HepG2 (cell line): ENCODE results near the gene RPUSD4. TPM values are rescaled to one million over a fixed set of nuclear protein-coding genes. Genes with fewer than 3 reads are reported as not detected.

Experiments
- ATAC-seq: fragments of 200-7000 bp; cut with Tn5 transposase; 3 replicates; pipeline ENCODE4 v1.9.1; 2020; ENCODE audit warnings: mild to moderate bottlenecking, moderate library complexity
- BruUV-seq: library from RNA; stranded (reverse); fragments of 400-500 nt; replicated peaks from 2 replicates; lab custom pipeline; 2021; lab: Mats Ljungman, UMichigan
- CTCF ChIA-PET: fragments of 300-600 bp; formaldehyde crosslinking; extraction: SDS; loops from one replicate; lab custom pipeline; 2021; ENCODE audit warnings: low total read pairs, inconsistent platforms, low intra/inter-chr PET ratio; lab: Yijun Ruan, JAX
- POLR2A ChIA-PET: fragments of 350-600 bp; sonication (Branson Sonifier 250); formaldehyde crosslinking; loops from one replicate; lab custom pipeline; 2020; ENCODE audit warnings: antibody characterized with exemption, inconsistent platforms; lab: Yijun Ruan, JAX
- DNase-seq: peaks from one replicate; pipeline ENCODE4 v3.0.0-alpha.2; 2015; ENCODE audit warnings: low spot score
- FAIRE-seq: peaks from 3 replicates; lab custom pipeline; 2011; peaks lifted over from hg19 to GRCh38; lab: Jason Lieb, UNC
- H2AFZ ChIP-seq: one replicate; pipeline ENCODE4 v1.6.1; 2011; ENCODE audit warnings: low read length, inconsistent platforms
- H3K27ac ChIP-seq: fragments of 300-600 bp; 3 replicates; pipeline ENCODE4 v1.8.0; 2011; ENCODE audit warnings: mixed run types, mild to moderate bottlenecking, mixed read lengths, low read length, inconsistent platforms; ENCODE audit not compliant: insufficient read depth; ENCODE audit errors: extremely low read length
- H3K27me3 ChIP-seq, 2 experiments: fragments of 200-600 bp in 1 of 2; 2 replicates in 1 of 2; 3 replicates in 1 of 2; pipeline versions ENCODE4 v1.6.0 to v1.8.0; 2011; ENCODE audit warnings: low read length in 2 of 2, mild to moderate bottlenecking in 2 of 2, moderate library complexity in 2 of 2, inconsistent platforms in 1 of 2; ENCODE audit not compliant: insufficient read depth in 2 of 2, control insufficient read depth in 1 of 2
- H3K36me3 ChIP-seq, 2 experiments: fragments of 200-600 bp in 1 of 2; replicated peaks in 1 of 2; 2 replicates in 1 of 2; 3 replicates in 1 of 2; pipeline versions ENCODE4 v1.5.1 to v1.8.0; 2011; ENCODE audit warnings: low read length in 2 of 2, inconsistent platforms in 1 of 2; ENCODE audit not compliant: insufficient read depth in 2 of 2, control insufficient read depth in 1 of 2
- H3K4me1 ChIP-seq: 2 replicates; pipeline ENCODE4 v1.5.1; 2012; ENCODE audit warnings: low read length, inconsistent platforms; ENCODE audit not compliant: insufficient read depth
- H3K4me2 ChIP-seq: 2 replicates; pipeline ENCODE4 v1.6.0; 2011; ENCODE audit warnings: low read depth, low read length, inconsistent platforms
- H3K4me3 ChIP-seq, 3 experiments: fragments of 200-600 bp in 1 of 3; sonication (generic), shearing (Covaris generic) in 1 of 3; replicated peaks in 1 of 3; 2 replicates each; pipeline ENCODE4 v1.5.1; 2011 to 2016; ENCODE audit warnings: low read length in 3 of 3, inconsistent platforms in 2 of 3, low read depth in 2 of 3, mild to moderate bottlenecking in 2 of 3, control low read depth in 1 of 3, mixed read lengths in 1 of 3; ENCODE audit not compliant: insufficient read depth in 1 of 3
- H3K79me2 ChIP-seq: one replicate; pipeline ENCODE4 v1.6.1; 2011; ENCODE audit warnings: low read length, inconsistent platforms; ENCODE audit not compliant: insufficient read depth
- H3K9ac ChIP-seq: 2 replicates; pipeline ENCODE4 v1.6.0; 2011; ENCODE audit warnings: mild to moderate bottlenecking, low read depth, low read length, inconsistent platforms; ENCODE audit not compliant: insufficient read depth
- H3K9me3 ChIP-seq: 2 replicates; pipeline ENCODE4 v1.5.1; 2012; ENCODE audit warnings: mild to moderate bottlenecking, low read length
- H4K20me1 ChIP-seq: 2 replicates; pipeline ENCODE4 v1.6.0; 2011; ENCODE audit warnings: inconsistent platforms, mild to moderate bottlenecking, low read length, moderate library complexity; ENCODE audit not compliant: insufficient read depth
- DNMT3B ChIP-seq: conservative IDR thresholded peaks from 2 replicates; pipeline ENCODE4 v1.6.1; 2016; ENCODE audit warnings: missing biosample characterization, control low read depth
- IRF9 ChIP-seq: sonication (generic); formaldehyde crosslinking; IDR thresholded peaks from 2 replicates; pipeline ENCODE4 v1.8.0; 2022; ENCODE audit warnings: missing genetic modification reagents, mild to moderate bottlenecking, borderline replicate concordance
- SIN3A ChIP-seq: IDR thresholded peaks from 2 replicates; pipeline ENCODE4 v1.6.1; 2011; ENCODE audit warnings: low read depth, mild to moderate bottlenecking, control low read depth, low read length, borderline replicate concordance
- SNAI1 ChIP-seq: sonication (generic); formaldehyde crosslinking; IDR thresholded peaks from 2 replicates; pipeline ENCODE4 v1.5.0; 2020; ENCODE audit warnings: mild to moderate bottlenecking, missing genetic modification reagents, borderline replicate concordance
- TFAP4 ChIP-seq: sonication (generic); IDR thresholded peaks from 2 replicates; pipeline ENCODE4 v1.6.1; 2016; ENCODE audit warnings: low read depth, borderline replicate concordance
- ZNF205 ChIP-seq: IDR thresholded peaks from 2 replicates; pipeline ENCODE4 v1.6.1; 2018; ENCODE audit warnings: missing biosample characterization, missing genetic modification reagents
- ZZZ3 ChIP-seq: sonication (generic); formaldehyde crosslinking; IDR thresholded peaks from 2 replicates; pipeline ENCODE4 v1.4.0; 2020; ENCODE audit warnings: missing genetic modification reagents, mild to moderate bottlenecking, borderline replicate concordance
- WGBS: methylation state at CpG from one replicate; pipeline ENCODE4 v1.1.6; 2017; ENCODE audit warnings: low lambda C conversion rate; 5-methylcytosine and 5-hydroxymethylcytosine counted together
- in situ Hi-C: cut with HindIII; loops from 2 replicates; pipeline ENCODE4 v1.10.0; 2017; ENCODE audit warnings: low pct_unique_long_range_greater_than_20kb; ENCODE audit not compliant: extremely low pct_ligation_motif_present
- intact Hi-C: fragments of 100-400 bp; cut with micrococcal nuclease; formaldehyde crosslinking; loops from one replicate; pipeline ENCODE4 v1.10.0; 2022; ENCODE audit not compliant: unreplicated experiment
- polyA plus RNA-seq, 8 experiments: library from polyadenylated mRNA; depleted of rRNA in 3 of 8; stranded (reverse) in 7 of 8; unstranded in 1 of 8; fragments of >200 nt; fragmentation: Illumina TruSeq in 4 of 8; extraction: Trizol in 4 of 8; gene quantifications; 2 replicates each; pipeline versions ENCODE4 v1.2.1 to v1.2.3, GENCODE V29; 2011 to 2016; ENCODE audit warnings: low read depth in 4 of 8, missing spikeins in 1 of 8, mixed read lengths in 1 of 8; ENCODE audit not compliant: insufficient read depth in 1 of 8
- total RNA-seq, 5 experiments: library from RNA; depleted of rRNA; stranded (reverse); fragments of >200 nt; fragmentation: Illumina TruSeq; extraction: Trizol; gene quantifications; 2 replicates each; pipeline ENCODE4 v1.2.3, GENCODE V29; 2016; ENCODE audit warnings: low read depth in 1 of 5

RPUSD4 gene
- total and polyA plus RNA-seq, 2 of the 13 experiments (the other 11 are each of a cell fraction or from before 2014, with no cell fraction given), result 45.0 to 52.9 TPM

GRCh38 chr11:126172596-126173038, 38.8 kb downstream of the RPUSD4 start (continued):
- TF ChIP-seq IRF9 (CRISPR knock-in tag) (no peak), ZNF205 (CRISPR knock-in tag) (no peak), SNAI1 (CRISPR knock-in tag) (no peak), DNMT3B (no peak)

- FAIRE-seq (no peak), ATAC-seq (no peak), DNase-seq (no peak)
- no peaks in the 10 kb centered on the region for H3K9me3 ChIP-seq
- H3K4me3 ChIP-seq, result no peak overlapping the region
- no TSS peak for BruUV-seq
- CTCF ChIA-PET, result no interaction called here
- no peak for TF ChIP-seq SIN3A
- no peak for TF ChIP-seq TFAP4
- no peak for TF ChIP-seq ZZZ3 (CRISPR knock-in tag)
- no peak overlapping the region for H3K9ac ChIP-seq
- 91% methylated on average over 3 of the region's 3 CpGs for WGBS
- in situ Hi-C loops, result no loop called here
- H3K4me1 ChIP-seq, result peaks cover 51% of the 10 kb centered on the region
- no peaks in the 10 kb centered on the region for H4K20me1 ChIP-seq
- H3K36me3 ChIP-seq, result no peaks in the 10 kb centered on the region
- H2AFZ ChIP-seq, result no peak overlapping the region
- POLR2A ChIA-PET, result no interaction called here
- intact Hi-C loops, result no loop called here
- H3K4me2 ChIP-seq, result no peak overlapping the region
- H3K79me2 ChIP-seq, result no peaks in the 10 kb centered on the region
- no peak overlapping the region for H3K27ac ChIP-seq
- H3K27me3 ChIP-seq, result peaks cover 0 to 1% of the 10 kb centered on the region in 2 experiments; a peak in 1 of 5 replicates
These were observed 42.2 kb downstream of the RPUSD4 start for GRCh38 chr11:126169291-126169690.
